Measurements from ENCODE around the gene COPZ1. TPM values are rescaled to one million over a fixed set of nuclear protein-coding genes. Genes with fewer than 3 reads are reported as not detected.
A peak's percentile ranks its signal among the peaks of the same experiment; 100 is the strongest.

Gene COPZ1
- total and polyA plus RNA-seq, 9 of the 15 experiments (the other 6 are each of a cell fraction or from before 2014, with no cell fraction given) = 137 to 487 (median 233) TPM

DNA sequence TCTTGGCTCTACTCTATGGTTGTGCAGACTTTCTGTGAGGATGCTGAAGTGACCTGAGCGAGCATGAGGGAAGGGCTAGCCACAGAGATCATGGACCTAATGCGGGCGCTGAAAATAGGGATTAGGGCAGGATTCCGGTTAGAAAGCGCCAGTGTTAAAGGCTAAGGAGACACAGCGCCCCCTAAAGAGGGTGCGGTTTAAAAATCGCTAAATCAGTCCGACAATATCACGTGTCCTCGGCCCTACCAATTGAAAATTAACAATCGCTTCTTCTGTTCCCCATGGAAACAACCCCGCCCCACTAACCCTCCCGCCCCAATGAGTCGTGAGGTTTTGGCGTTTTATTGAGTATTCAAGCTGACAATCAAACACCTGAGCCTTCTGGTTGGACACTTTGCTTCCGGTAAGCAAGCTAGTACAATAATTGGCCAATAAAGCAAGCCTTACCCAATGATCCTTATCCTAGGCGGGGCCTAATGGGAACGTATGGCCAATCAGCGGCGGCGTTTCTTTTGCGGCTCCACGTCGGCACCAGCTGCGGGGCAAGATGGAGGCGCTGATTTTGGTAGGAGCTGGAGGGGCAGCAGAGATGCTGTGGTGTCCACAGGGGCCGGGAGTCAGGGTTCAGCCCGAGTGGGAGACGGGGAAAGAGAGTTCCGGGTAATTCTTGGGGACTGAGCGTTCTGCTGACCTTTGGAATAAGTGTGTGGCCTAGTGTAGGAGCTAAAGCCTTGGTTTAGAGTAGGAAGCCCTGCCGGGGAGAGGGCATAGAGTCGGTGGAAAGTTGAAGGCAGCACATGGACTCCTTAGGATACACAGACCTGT lies at the start of gene COPZ1 (continued):
- no peak for TF ChIP-seq TARDBP (IDR thresholded peaks at IDR 0.05)
- peak; percentile 9; the same call in 1 of the 2 replicates for TF ChIP-seq L3MBTL2 (IDR thresholded peaks at IDR 0.05)
- no peak for TF ChIP-seq FOXA1 (IDR thresholded peaks at IDR 0.05; ENCODE audit: borderline replicate concordance)
- no peak for TF ChIP-seq CHAMP1 (IDR thresholded peaks at IDR 0.05)
- TF ChIP-seq ZNF212 (CRISPR knock-in tag; IDR thresholded peaks at IDR 0.05) = 0 out of 2 replicates have a peak, but pooled peaks have one; percentile 68
- no peak for TF ChIP-seq NCOA6 (IDR thresholded peaks at IDR 0.05)
- peak; percentile 95 for TF ChIP-seq ELF1 (tag; IDR thresholded peaks at IDR 0.05)
- TF ChIP-seq ZNF121 (CRISPR knock-in tag; conservative IDR thresholded peaks at IDR 0.05) = no peak
- TF ChIP-seq ZNF57 (CRISPR knock-in tag; IDR thresholded peaks at IDR 0.05) = no peak
- peak; percentile 91 for TF ChIP-seq DEAF1 (CRISPR knock-in tag; IDR thresholded peaks at IDR 0.05)
- no peak for TF ChIP-seq ILF3 (IDR thresholded peaks at IDR 0.05; ENCODE audit: borderline replicate concordance)
- no peak for TF ChIP-seq ZNF444 (CRISPR knock-in tag; IDR thresholded peaks at IDR 0.05)
- TF ChIP-seq, protein P1, sequence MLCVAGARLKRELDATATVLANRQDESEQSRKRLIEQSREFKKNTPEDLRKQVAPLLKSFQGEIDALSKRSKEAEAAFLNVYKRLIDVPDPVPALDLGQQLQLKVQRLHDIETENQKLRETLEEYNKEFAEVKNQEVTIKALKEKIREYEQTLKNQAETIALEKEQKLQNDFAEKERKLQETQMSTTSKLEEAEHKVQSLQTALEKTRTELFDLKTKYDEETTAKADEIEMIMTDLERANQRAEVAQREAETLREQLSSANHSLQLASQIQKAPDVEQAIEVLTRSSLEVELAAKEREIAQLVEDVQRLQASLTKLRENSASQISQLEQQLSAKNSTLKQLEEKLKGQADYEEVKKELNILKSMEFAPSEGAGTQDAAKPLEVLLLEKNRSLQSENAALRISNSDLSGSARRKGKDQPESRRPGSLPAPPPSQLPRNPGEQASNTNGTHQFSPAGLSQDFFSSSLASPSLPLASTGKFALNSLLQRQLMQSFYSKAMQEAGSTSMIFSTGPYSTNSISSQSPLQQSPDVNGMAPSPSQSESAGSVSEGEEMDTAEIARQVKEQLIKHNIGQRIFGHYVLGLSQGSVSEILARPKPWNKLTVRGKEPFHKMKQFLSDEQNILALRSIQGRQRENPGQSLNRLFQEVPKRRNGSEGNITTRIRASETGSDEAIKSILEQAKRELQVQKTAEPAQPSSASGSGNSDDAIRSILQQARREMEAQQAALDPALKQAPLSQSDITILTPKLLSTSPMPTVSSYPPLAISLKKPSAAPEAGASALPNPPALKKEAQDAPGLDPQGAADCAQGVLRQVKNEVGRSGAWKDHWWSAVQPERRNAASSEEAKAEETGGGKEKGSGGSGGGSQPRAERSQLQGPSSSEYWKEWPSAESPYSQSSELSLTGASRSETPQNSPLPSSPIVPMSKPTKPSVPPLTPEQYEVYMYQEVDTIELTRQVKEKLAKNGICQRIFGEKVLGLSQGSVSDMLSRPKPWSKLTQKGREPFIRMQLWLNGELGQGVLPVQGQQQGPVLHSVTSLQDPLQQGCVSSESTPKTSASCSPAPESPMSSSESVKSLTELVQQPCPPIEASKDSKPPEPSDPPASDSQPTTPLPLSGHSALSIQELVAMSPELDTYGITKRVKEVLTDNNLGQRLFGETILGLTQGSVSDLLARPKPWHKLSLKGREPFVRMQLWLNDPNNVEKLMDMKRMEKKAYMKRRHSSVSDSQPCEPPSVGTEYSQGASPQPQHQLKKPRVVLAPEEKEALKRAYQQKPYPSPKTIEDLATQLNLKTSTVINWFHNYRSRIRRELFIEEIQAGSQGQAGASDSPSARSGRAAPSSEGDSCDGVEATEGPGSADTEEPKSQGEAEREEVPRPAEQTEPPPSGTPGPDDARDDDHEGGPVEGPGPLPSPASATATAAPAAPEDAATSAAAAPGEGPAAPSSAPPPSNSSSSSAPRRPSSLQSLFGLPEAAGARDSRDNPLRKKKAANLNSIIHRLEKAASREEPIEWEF (CRISPR knock-in tag; IDR thresholded peaks at IDR 0.05) = no peak
- TF ChIP-seq CSDE1 (IDR thresholded peaks at IDR 0.05) = peak in 1 of 2 experiments; percentile 80; a peak in 2 of 4 replicates
- peak; percentile 41 for TF ChIP-seq HNRNPLL (IDR thresholded peaks at IDR 0.05; ENCODE audit: low read depth, low read length, poor library complexity, severe bottlenecking)
- peak; percentile 94 for TF ChIP-seq NFYB (IDR thresholded peaks at IDR 0.05; ENCODE audit: extremely low read depth, insufficient read length)
- TF ChIP-seq KAT8 (IDR thresholded peaks at IDR 0.05; ENCODE audit: low read depth) = no peak
- no peak for TF ChIP-seq ZNF175 (CRISPR knock-in tag; IDR thresholded peaks at IDR 0.05; ENCODE audit: low read depth)
- peak; percentile 50 for TF ChIP-seq NBN (IDR thresholded peaks at IDR 0.05; ENCODE audit: low read depth)
- no peak for TF ChIP-seq NFE2L1 (tag; IDR thresholded peaks at IDR 0.05; ENCODE audit: borderline replicate concordance, low read depth)
